ENCODE results near the gene DHX32. TPM values are rescaled to one million over a fixed set of nuclear protein-coding genes. Genes with fewer than 3 reads are reported as not detected.

The DHX32 gene
- total RNA-seq, 1 donor from 2014 or later: 35.6 TPM

DNA sequence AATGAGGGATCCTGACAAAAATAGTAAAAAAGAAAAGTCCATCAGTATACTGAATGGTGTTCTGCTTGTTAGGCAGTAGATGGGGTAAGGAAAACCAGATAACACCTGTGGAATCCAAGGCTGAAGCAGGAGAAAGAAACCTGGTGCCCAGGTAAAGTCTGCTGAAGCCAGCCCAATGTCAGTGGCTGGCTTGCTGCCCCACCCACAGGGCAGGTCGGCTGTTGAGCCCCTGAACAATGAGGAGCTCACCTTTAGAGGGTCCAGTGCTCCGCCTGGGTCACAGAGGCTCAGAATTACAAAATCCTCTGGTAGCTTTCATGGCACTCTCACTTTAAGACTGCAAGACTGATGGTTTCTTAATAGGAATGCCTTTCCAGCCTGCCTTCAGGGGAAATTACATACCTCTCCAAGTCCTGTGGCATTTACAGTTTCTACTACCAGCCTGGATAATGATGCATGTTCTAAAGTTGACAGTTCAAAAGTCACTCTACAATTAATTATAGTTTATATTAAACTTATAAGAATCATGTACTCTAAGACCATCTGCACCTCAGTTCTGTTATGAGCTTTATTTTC lies 23.8 kb downstream of the DHX32 start:
- no peaks in the 10 kb centered on the region for H3K36me3 Mint-ChIP-seq (ENCODE audit: low read depth)
- H3K4me3 Mint-ChIP-seq: no peak overlapping the region
- no peaks in the 10 kb centered on the region for H3K27me3 Mint-ChIP-seq (ENCODE audit: low read depth)
- TF ChIP-seq CTCF (conservative IDR thresholded peaks at IDR 0.05): no peak
- H3K9me3 Mint-ChIP-seq: no peaks in the 10 kb centered on the region
- no peak overlapping the region for H3K27ac Mint-ChIP-seq (ENCODE audit: unreplicated experiment)
- DNase-seq (ENCODE audit: low read depth, low spot score): no peak
- H3K4me1 Mint-ChIP-seq: peaks cover 4% of the 10 kb centered on the region

- no peak for DNase-seq (ENCODE audit: low read depth, low spot score)
- no peaks in the 10 kb centered on the region for H3K9me3 Mint-ChIP-seq
- TF ChIP-seq CTCF (conservative IDR thresholded peaks at IDR 0.05): no peak
- no peak overlapping the region for H3K27ac Mint-ChIP-seq (ENCODE audit: unreplicated experiment)
- peaks cover 11% of the 10 kb centered on the region for H3K36me3 Mint-ChIP-seq (ENCODE audit: low read depth)
- peaks cover 4% of the 10 kb centered on the region for H3K4me1 Mint-ChIP-seq
- no peak overlapping the region for H3K4me3 Mint-ChIP-seq
- H3K27me3 Mint-ChIP-seq (ENCODE audit: low read depth): no peaks in the 10 kb centered on the region
These were observed 28.6 kb downstream of the DHX32 start for GRCh38 chr10:125852487-125852886.

- no peak for DNase-seq (ENCODE audit: low read depth, low spot score)
- Mint-ChIP-seq H3K27me3 (ENCODE audit: low read depth) (no peaks in the 10 kb centered on the region), H3K4me1 (peaks cover 4% of the 10 kb centered on the region), H3K4me3 (no peak overlapping the region), H3K9me3 (no peaks in the 10 kb centered on the region), H3K36me3 (ENCODE audit: low read depth) (peaks cover 19% of the 10 kb centered on the region), H3K27ac (ENCODE audit: unreplicated experiment) (no peak overlapping the region)
- TF ChIP-seq CTCF (conservative IDR thresholded peaks at IDR 0.05): no peak
These were observed 30.0 kb downstream of the DHX32 start for GRCh38 chr10:125850766-125851731.

DNA sequence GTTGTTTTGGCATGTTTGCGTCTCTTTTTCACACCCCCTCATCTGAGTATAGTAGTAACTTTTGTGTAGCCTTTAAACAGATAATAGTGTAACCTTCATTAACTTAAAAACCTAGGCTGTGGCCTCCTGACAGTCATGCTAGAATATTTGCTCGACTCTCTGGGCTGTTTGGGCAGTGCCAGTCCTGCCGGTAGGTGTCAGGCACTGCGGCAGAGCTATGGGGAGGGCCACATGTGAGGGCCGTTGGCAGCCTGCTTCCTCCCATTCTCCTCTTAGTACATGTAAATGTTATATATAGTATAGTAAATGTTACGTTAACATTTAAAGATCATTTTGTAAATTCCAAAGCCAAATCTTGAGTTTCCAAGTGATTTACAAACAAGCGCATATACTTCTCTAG lies 31.6 kb downstream of the DHX32 start:
- H3K9me3 Mint-ChIP-seq: no peaks in the 10 kb centered on the region
- H3K36me3 Mint-ChIP-seq (ENCODE audit: low read depth): peaks cover 19% of the 10 kb centered on the region
- TF ChIP-seq CTCF (conservative IDR thresholded peaks at IDR 0.05): no peak
- DNase-seq (ENCODE audit: low read depth, low spot score): no peak
- peaks cover 4% of the 10 kb centered on the region for H3K4me1 Mint-ChIP-seq
- H3K4me3 Mint-ChIP-seq: no peak overlapping the region
- H3K27me3 Mint-ChIP-seq (ENCODE audit: low read depth): no peaks in the 10 kb centered on the region
- no peak overlapping the region for H3K27ac Mint-ChIP-seq (ENCODE audit: unreplicated experiment)

DNA sequence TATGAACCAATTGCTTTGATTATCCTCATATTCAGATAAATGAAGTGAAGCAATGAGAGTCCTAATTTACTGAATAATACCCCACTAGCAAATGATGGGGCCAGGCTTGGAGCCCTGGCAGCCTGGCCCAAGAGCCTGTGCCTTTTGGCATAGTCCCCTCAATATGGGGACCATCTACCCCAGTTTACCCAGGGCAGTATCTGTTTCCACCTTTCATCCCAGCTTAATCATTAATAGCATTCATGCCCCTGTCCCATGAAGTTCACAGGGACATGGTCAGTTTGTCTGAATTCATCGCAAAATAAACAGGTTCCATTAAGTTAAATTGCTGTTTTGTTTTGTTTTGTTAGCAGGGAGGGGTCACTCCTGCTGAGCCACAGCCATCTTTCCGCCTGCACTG lies 32.2 kb downstream of the DHX32 start:
- Mint-ChIP-seq H3K4me3 (no peak overlapping the region), H3K9me3 (no peaks in the 10 kb centered on the region), H3K36me3 (ENCODE audit: low read depth) (peaks cover 19% of the 10 kb centered on the region), H3K4me1 (peaks cover 3% of the 10 kb centered on the region), H3K27me3 (ENCODE audit: low read depth) (no peaks in the 10 kb centered on the region), H3K27ac (ENCODE audit: unreplicated experiment) (no peak overlapping the region)
- no peak for TF ChIP-seq CTCF (conservative IDR thresholded peaks at IDR 0.05)
- DNase-seq (ENCODE audit: low read depth, low spot score): no peak

Measured in neural crest cell (in vitro differentiated cells).